ENCODE results near the gene SCAMP2. TPM values are rescaled to one million over a fixed set of nuclear protein-coding genes. Genes with fewer than 3 reads are reported as not detected.
A peak's percentile ranks its signal among the peaks of the same experiment; 100 is the strongest.

Gene SCAMP2
- total and polyA plus RNA-seq, 4 experiments from 2014 or later, result 132 to 179 (median 145) TPM

DNA sequence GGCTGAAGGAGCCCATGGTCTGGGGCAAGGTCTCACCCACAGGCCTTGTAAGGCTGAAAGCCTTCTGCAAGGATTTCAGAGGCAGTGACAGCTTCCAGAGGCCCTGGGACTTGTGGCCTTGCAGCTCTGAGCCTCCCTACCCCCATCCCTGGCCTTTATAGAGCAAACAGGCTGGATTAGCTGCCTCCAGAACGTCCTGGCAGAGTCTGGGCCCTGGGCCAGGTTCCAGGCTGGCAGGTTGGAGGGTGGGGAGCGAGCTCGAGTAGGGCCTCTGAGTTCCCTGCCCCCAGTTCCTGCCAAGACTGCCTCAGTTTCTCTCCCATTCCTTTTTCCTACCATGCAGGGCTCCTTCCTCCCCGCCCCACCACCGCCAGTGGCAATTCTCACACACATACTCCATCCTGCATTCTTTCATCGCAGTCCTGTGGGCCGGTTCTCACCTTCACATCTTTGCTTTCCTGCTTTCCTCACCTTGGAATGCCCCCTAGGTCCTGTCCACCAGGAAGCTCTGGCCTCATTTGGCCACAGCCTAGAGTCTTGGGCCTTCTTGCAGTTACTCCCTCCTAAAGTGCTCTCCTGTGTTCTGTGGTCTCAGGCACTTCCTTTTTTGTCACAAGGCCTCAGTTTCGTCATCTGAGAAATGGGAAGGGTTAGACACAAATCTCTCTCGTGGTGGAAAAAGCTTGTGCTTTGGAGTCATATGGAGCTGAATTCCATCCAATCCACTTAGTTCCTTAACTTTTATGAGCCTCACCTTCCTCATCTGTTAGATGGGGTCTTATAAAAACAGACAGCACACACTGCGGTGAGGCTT lies 57.8 kb downstream of the SCAMP2 start:
- intact Hi-C loops (cut with micrococcal nuclease), result no loop called here
- H3K27me3 ChIP-seq (ENCODE audit: insufficient read depth, low read length), result no peaks in the 10 kb centered on the region
- no peak overlapping the region for H3K27ac ChIP-seq (ENCODE audit: low read depth, low read length)
- Mint-ChIP-seq H3K27me3 (peaks cover 0 to 2% of the 10 kb centered on the region in 2 donors), H3K4me1 (peaks cover 2 to 9% (median 6%) of the 10 kb centered on the region in 4 donors), H3K4me3 (no peak overlapping the region), H3K27ac (peak overlapping the region in 1 of 7 donors; percentile 48), H3K9me3 (no peaks in the 10 kb centered on the region), H3K36me3 (no peaks in the 10 kb centered on the region)
- H3K9me3 ChIP-seq (ENCODE audit: control insufficient read depth in 1 of 2, low read length in 2 of 2), result no peaks in the 10 kb centered on the region
- H3K4me3 ChIP-seq (ENCODE audit: low read length in 2 of 2), result no peak overlapping the region
- POLR2A ChIA-PET (ENCODE audit: partially characterized antibody), result interaction anchor here (0.7 to 1.5 kb wide), 2 partner anchors 8 to 11 kb away, joined by 3 read pairs; partner anchors contain the start of gene CPLX3
- DNase-seq, result no peak
- CTCF ChIA-PET (ENCODE audit: partially characterized antibody), result interaction anchor here (1.3 kb wide), 1 partner anchor 15 kb away, joined by 3 read pairs; no protein-coding TSS in a partner anchor
- no peaks in the 10 kb centered on the region for H3K36me3 ChIP-seq (ENCODE audit: insufficient read depth, low read length)
- H3K4me1 ChIP-seq (ENCODE audit: insufficient read depth, low read length), result peaks cover 10% of the 10 kb centered on the region

DNA sequence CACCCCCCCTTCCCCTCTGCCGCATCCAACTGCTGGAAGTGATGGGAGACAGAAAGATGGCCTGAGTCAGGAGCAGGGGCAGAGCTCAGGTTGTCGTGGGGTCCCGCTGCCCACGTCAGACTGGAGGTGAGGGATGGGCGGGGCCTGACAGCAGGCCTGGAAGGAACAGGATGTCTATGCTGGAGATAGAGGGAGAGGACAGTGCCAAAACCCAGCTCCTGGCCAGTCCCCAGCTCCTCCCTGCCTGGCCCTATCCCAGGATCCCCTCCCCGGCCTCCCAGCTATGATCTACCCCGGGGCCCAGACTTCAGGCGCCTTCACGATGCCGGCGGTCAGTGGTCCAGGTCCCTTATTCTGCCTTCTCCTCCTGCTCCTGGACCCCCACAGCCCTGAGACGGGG lies 60.6 kb downstream of the SCAMP2 start, which contains the start of gene LMAN1L:
Gene LMAN1L, plus strand, starts transcription at position 303 of the 400 bp plus-strand sequence. Its CDS starts 20 bp downstream, at position 323.
- peaks cover 5% of the 10 kb centered on the region for H3K4me1 ChIP-seq (ENCODE audit: insufficient read depth, low read length)
- H3K4me1 Mint-ChIP-seq, result peaks cover 14 to 21% (median 15%) of the 10 kb centered on the region in 4 donors
- H3K9me3 ChIP-seq (ENCODE audit: control insufficient read depth in 1 of 2, low read length in 2 of 2), result no peaks in the 10 kb centered on the region
- H3K4me3 ChIP-seq (ENCODE audit: low read length in 2 of 2), result no peak within 1 kb of the TSS
- no peak within 1 kb of the TSS for H3K4me3 Mint-ChIP-seq
- H3K27ac Mint-ChIP-seq, result peak within 1 kb of the TSS in 2 of 7 donors; percentile 44 to 55
- no peaks in the 10 kb centered on the region for H3K27me3 Mint-ChIP-seq
- no peak for DNase-seq
- H3K36me3 ChIP-seq (ENCODE audit: insufficient read depth, low read length), result no peaks in the 10 kb centered on the region
- no peaks in the 10 kb centered on the region for H3K9me3 Mint-ChIP-seq
- ChIA-PET CTCF (ENCODE audit: partially characterized antibody) (interaction anchor here (1.0 to 36.4 kb wide), 4 partner anchors 12 to 34 kb away, joined by 3 to 1908 read pairs (median 4); partner anchors contain the start of gene CSK), POLR2A (ENCODE audit: partially characterized antibody) (no interaction called here)
- no peaks in the 10 kb centered on the region for H3K27me3 ChIP-seq (ENCODE audit: insufficient read depth, low read length)
- H3K27ac ChIP-seq (ENCODE audit: low read depth, low read length), result no peak within 1 kb of the TSS
- intact Hi-C loops (cut with micrococcal nuclease), result no loop called here
- no peaks in the 10 kb centered on the region for H3K36me3 Mint-ChIP-seq

DNA sequence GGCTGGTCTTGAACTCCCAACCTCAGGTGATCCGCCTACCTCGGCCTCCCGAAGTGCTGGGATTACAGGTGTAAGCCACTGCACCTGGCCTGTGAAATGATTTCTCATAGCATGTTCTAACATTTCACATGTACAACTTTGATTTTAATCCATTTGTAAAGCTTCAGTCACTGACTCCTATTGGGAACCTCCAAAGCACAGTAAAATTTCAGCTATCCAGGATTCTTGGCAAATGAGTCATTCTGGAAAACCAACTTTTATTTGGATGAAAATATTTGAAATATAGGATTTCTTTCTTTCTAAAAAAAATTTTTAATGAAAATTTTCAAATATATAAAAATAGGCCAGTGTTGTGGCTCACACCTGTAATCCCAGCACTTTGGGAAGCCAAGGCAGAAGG lies 63.2 kb downstream of the SCAMP2 start:
- H3K4me1 ChIP-seq (ENCODE audit: insufficient read depth, low read length), result peaks cover 15% of the 10 kb centered on the region
- no peak overlapping the region for H3K4me3 ChIP-seq (ENCODE audit: low read length in 2 of 2)
- POLR2A ChIA-PET (ENCODE audit: partially characterized antibody), result interaction anchor here (1.6 to 7.1 kb wide), 2 partner anchors 27 to 39 kb away, joined by 6 to 59 read pairs; partner anchors contain the start of gene CSK
- CTCF ChIA-PET (ENCODE audit: partially characterized antibody), result interaction anchor here (0.9 to 36.4 kb wide), 4 partner anchors 27 to 92 kb away, joined by 3 to 1908 read pairs (median 7); partner anchors contain the start of gene CSK
- Mint-ChIP-seq H3K4me3 (no peak overlapping the region), H3K4me1 (peaks cover 22 to 34% (median 27%) of the 10 kb centered on the region in 4 donors), H3K27me3 (no peaks in the 10 kb centered on the region), H3K9me3 (no peaks in the 10 kb centered on the region), H3K27ac (no peak overlapping the region), H3K36me3 (peaks cover 0 to under 1% of the 10 kb centered on the region in 2 donors)
- no peaks in the 10 kb centered on the region for H3K36me3 ChIP-seq (ENCODE audit: insufficient read depth, low read length)
- no peaks in the 10 kb centered on the region for H3K9me3 ChIP-seq (ENCODE audit: control insufficient read depth in 1 of 2, low read length in 2 of 2)
- no peak for DNase-seq
- H3K27ac ChIP-seq (ENCODE audit: low read depth, low read length), result no peak overlapping the region
- no peaks in the 10 kb centered on the region for H3K27me3 ChIP-seq (ENCODE audit: insufficient read depth, low read length)
- intact Hi-C loops (cut with micrococcal nuclease), result no loop called here

DNA sequence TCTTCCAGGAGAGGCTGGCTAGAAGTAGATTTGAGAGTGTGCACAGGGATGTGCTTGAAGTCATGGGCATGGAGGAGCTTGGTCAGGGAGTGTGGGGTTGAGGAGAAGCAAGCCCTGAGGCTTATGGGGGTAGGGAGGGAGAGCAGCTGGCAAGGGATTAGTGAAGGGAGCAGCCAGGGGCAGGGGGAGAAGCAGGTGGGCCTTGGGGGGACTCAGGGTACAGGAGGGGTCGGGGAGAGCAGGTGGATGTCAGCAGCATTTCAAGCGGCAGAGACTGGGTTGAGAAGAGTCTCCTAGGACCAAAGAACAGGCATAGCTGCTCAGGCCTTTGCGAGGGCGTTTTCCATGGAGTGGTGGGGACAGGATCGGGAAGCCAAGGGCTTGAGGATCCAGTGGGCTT lies 63.9 kb downstream of the SCAMP2 start:
- DNase-seq, result no peak
- Histone ChIP-seq H3K36me3 (ENCODE audit: insufficient read depth, low read length) (no peaks in the 10 kb centered on the region), H3K27me3 (ENCODE audit: insufficient read depth, low read length) (no peaks in the 10 kb centered on the region), H3K9me3 (ENCODE audit: control insufficient read depth in 1 of 2, low read length in 2 of 2) (no peaks in the 10 kb centered on the region), H3K4me3 (ENCODE audit: low read length in 2 of 2) (no peak overlapping the region), H3K27ac (ENCODE audit: low read depth, low read length) (no peak overlapping the region), H3K4me1 (ENCODE audit: insufficient read depth, low read length) (peaks cover 15% of the 10 kb centered on the region)
- Mint-ChIP-seq H3K27me3 (no peaks in the 10 kb centered on the region), H3K27ac (peak overlapping the region; percentile 33 to 85 (median 71)), H3K4me1 (peaks cover 22 to 34% (median 30%) of the 10 kb centered on the region in 4 donors), H3K4me3 (peak overlapping the region in 2 of 8 donors; percentile 17 to 42), H3K36me3 (peaks cover 0 to 5% of the 10 kb centered on the region in 2 donors), H3K9me3 (no peaks in the 10 kb centered on the region)
- intact Hi-C loops (cut with micrococcal nuclease), result no loop called here
- ChIA-PET CTCF (ENCODE audit: partially characterized antibody) (interaction anchor here (0.9 to 36.4 kb wide), 4 partner anchors 27 to 93 kb away, joined by 3 to 1908 read pairs (median 7); partner anchors contain the start of gene CSK), POLR2A (ENCODE audit: partially characterized antibody) (interaction anchor here (1.7 to 7.1 kb wide), 2 partner anchors 26 to 92 kb away, joined by 4 to 59 read pairs; partner anchors contain the start of gene CSK)

DNA sequence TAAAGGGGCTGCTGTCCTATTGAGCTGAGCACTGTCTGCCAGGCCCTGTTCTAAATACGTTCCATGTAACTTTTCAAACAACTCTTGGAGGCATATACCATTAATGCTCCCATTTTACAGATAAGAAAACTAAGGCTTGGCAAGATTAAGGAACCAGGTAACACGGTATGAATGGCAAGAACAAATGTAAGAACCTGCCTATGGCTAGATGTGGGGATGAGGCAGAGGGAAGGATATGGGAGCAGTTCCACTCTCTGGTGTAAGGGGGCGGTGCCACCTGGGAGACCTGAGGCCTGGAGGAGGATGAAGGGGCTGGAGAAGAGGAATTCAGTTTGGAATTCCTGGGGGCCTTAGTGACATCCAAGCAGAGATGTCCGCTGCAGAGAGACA lies 64.3 kb downstream of the SCAMP2 start:
- POLR2A ChIA-PET (ENCODE audit: partially characterized antibody), result interaction anchor here (1.7 to 7.1 kb wide), 3 partner anchors 16 to 92 kb away, joined by 4 to 59 read pairs (median 45); partner anchors contain the start of gene CSK
- H3K27me3 Mint-ChIP-seq, result no peaks in the 10 kb centered on the region
- no peaks in the 10 kb centered on the region for H3K27me3 ChIP-seq (ENCODE audit: insufficient read depth, low read length)

DNA sequence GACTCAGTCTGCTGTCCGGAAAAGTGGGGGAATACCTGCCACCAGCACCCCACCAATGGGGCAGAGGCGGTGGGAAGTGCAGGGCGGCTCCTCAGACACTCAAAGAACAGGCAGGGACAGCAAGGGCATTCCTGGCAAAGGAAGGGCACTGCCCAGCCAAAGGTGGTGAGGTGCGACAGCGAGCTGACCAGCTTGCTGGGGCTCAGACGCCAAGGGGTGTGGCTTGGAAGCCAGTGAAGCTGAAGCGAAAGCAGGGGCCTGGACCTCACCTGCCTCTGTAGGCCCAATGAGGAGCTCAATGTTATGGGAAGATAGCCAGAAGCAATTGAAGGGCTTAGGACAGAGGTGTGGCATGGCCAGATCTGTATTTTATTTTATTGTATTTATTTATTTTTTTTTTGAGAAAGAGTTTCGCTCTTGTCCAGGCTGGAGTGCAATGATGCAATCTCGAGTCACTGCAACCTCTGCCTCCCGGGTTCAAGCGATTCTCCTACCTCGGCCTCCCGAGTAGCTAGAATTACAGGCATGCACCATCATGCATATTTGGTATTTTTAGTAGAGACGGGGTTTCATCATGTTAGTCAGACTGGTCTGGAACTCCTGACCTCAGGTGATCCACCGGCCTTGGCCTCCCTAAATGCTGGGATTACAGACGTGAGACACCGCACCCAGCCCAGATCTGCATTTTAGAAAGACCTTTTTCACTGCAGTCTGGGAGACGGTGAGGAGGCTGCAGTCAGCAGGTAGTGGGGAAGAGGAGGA lies 64.9 kb downstream of the SCAMP2 start:
- peak overlapping the region; percentile 64 to 96 (median 81) for H3K27ac Mint-ChIP-seq
- Histone ChIP-seq H3K4me3 (ENCODE audit: low read length in 2 of 2) (no peak overlapping the region), H3K36me3 (ENCODE audit: insufficient read depth, low read length) (peaks cover 8% of the 10 kb centered on the region), H3K27ac (ENCODE audit: low read depth, low read length) (peak overlapping the region; percentile 18), H3K27me3 (ENCODE audit: insufficient read depth, low read length) (no peaks in the 10 kb centered on the region), H3K4me1 (ENCODE audit: insufficient read depth, low read length) (peaks cover 15% of the 10 kb centered on the region), H3K9me3 (ENCODE audit: control insufficient read depth in 1 of 2, low read length in 2 of 2) (no peaks in the 10 kb centered on the region)
- CTCF ChIA-PET (ENCODE audit: partially characterized antibody), result interaction anchor here (1.1 to 36.4 kb wide), 5 partner anchors 9 to 174 kb away, joined by 3 to 1908 read pairs (median 4); partner anchors contain the start of gene CSK
- no peak overlapping the region for H3K4me3 Mint-ChIP-seq
- DNase-seq, result no peak
- H3K27me3 Mint-ChIP-seq, result no peaks in the 10 kb centered on the region
- H3K36me3 Mint-ChIP-seq, result peaks cover 4 to 13% of the 10 kb centered on the region in 2 donors
- POLR2A ChIA-PET (ENCODE audit: partially characterized antibody), result interaction anchor here (0.9 to 7.1 kb wide), 10 partner anchors 8 to 93 kb away, joined by 3 to 59 read pairs (median 4); partner anchors contain the start of gene CSK
- H3K9me3 Mint-ChIP-seq, result no peaks in the 10 kb centered on the region
- intact Hi-C loops (cut with micrococcal nuclease), result no loop called here
- H3K4me1 Mint-ChIP-seq, result peaks cover 22 to 40% (median 30%) of the 10 kb centered on the region in 4 donors

More for the DNA sequence above, 64.3 kb downstream of the SCAMP2 start:
- Mint-ChIP-seq H3K9me3 (no peaks in the 10 kb centered on the region), H3K4me3 (no peak overlapping the region), H3K36me3 (peaks cover 3 to 9% of the 10 kb centered on the region in 2 donors), H3K4me1 (peaks cover 22 to 39% (median 30%) of the 10 kb centered on the region in 4 donors), H3K27ac (peak overlapping the region; percentile 53 to 85 (median 71))
- H3K9me3 ChIP-seq (ENCODE audit: control insufficient read depth in 1 of 2, low read length in 2 of 2), result no peaks in the 10 kb centered on the region
- H3K4me3 ChIP-seq (ENCODE audit: low read length in 2 of 2), result no peak overlapping the region
- CTCF ChIA-PET (ENCODE audit: partially characterized antibody), result interaction anchor here (3.5 to 36.4 kb wide), 2 partner anchors 30 to 93 kb away, joined by 11 to 1908 read pairs; partner anchors contain the start of gene CSK
- H3K27ac ChIP-seq (ENCODE audit: low read depth, low read length), result no peak overlapping the region
- peaks cover 15% of the 10 kb centered on the region for H3K4me1 ChIP-seq (ENCODE audit: insufficient read depth, low read length)
- H3K36me3 ChIP-seq (ENCODE audit: insufficient read depth, low read length), result peaks cover 3% of the 10 kb centered on the region
- intact Hi-C loops (cut with micrococcal nuclease), result no loop called here
- no peak for DNase-seq
